SK-N-SH treated with all-trans-retinoic acid at 6 μM for 48 hours (cell line): ENCODE data around the gene CCDC159.

ENCODE experiments used
- CREB5 ChIP-seq: fragments of 250-450 bp; sonication (Bioruptor Pico); IDR thresholded peaks from 2 replicates; pipeline ENCODE4 v1.5.1; 2020; ENCODE audit warnings: low read depth, mild to moderate bottlenecking, moderate library complexity
- OSR1 ChIP-seq: fragments of 250-450 bp; sonication (Bioruptor Pico); IDR thresholded peaks from 2 replicates; pipeline ENCODE4 v1.8.0; 2022; ENCODE audit warnings: moderate library complexity, mild to moderate bottlenecking, inconsistent platforms
- TCF4 ChIP-seq: fragments of 250-450 bp; sonication (Bioruptor Pico); IDR thresholded peaks from 2 replicates; pipeline ENCODE4 v1.8.0; 2021; ENCODE audit warnings: mild to moderate bottlenecking, moderate library complexity, borderline replicate concordance
- ZFP3 ChIP-seq: fragments of 250-450 bp; sonication (Bioruptor Pico); IDR thresholded peaks from 2 replicates; pipeline ENCODE4 v1.5.0; 2020; ENCODE audit warnings: mild to moderate bottlenecking, moderate library complexity
- ZNF565 ChIP-seq: fragments of 450-650 bp; formaldehyde crosslinking; conservative IDR thresholded peaks from 2 replicates; pipeline ENCODE4 v1.5.0; 2020; ENCODE audit warnings: low read depth, mild to moderate bottlenecking, moderate library complexity
- TF ChIP-seq, protein P1 (sequence below): fragments of 250-450 bp; sonication (Bioruptor Pico); IDR thresholded peaks from 2 replicates; pipeline ENCODE4 v1.8.0; 2020; ENCODE audit warnings: mild to moderate bottlenecking, moderate library complexity, borderline replicate concordance
- TF ChIP-seq, protein P2 (sequence below): fragments of 250-450 bp; sonication (Bioruptor Pico); IDR thresholded peaks from 2 replicates; pipeline ENCODE4 v1.8.0; 2021; ENCODE audit warnings: low read depth, mild to moderate bottlenecking, moderate library complexity, borderline replicate concordance

DNA sequence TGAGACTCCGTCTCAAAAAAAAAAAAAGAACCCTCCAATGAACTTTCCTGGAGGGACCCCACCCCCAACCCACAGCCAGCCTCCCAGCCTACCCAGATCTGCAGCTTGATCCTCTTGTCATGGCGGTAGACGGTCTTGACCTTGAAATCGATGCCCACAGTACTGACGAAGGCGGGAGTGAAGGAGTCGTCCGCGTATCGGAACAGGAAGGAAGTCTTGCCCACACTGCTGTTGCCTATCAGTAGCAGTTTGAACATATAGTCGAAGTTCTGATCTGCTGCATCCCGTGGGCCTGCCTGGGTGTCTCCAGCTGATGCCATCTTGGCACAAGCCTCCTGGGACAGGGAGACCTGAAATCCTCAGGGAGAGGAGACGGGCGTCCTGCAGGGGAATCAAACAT, 9.2 kb upstream of the CCDC159 start:
- TF ChIP-seq CREB5 (CRISPR knock-in tag) (no peak), OSR1 (no peak), ZNF565 (CRISPR knock-in tag) (no peak), TCF4 (CRISPR knock-in tag) (no peak), ZFP3 (CRISPR knock-in tag) (no peak)
- TF ChIP-seq, protein P1, sequence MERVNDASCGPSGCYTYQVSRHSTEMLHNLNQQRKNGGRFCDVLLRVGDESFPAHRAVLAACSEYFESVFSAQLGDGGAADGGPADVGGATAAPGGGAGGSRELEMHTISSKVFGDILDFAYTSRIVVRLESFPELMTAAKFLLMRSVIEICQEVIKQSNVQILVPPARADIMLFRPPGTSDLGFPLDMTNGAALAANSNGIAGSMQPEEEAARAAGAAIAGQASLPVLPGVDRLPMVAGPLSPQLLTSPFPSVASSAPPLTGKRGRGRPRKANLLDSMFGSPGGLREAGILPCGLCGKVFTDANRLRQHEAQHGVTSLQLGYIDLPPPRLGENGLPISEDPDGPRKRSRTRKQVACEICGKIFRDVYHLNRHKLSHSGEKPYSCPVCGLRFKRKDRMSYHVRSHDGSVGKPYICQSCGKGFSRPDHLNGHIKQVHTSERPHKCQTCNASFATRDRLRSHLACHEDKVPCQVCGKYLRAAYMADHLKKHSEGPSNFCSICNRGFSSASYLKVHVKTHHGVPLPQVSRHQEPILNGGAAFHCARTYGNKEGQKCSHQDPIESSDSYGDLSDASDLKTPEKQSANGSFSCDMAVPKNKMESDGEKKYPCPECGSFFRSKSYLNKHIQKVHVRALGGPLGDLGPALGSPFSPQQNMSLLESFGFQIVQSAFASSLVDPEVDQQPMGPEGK: no peak
- TF ChIP-seq, protein P2, sequence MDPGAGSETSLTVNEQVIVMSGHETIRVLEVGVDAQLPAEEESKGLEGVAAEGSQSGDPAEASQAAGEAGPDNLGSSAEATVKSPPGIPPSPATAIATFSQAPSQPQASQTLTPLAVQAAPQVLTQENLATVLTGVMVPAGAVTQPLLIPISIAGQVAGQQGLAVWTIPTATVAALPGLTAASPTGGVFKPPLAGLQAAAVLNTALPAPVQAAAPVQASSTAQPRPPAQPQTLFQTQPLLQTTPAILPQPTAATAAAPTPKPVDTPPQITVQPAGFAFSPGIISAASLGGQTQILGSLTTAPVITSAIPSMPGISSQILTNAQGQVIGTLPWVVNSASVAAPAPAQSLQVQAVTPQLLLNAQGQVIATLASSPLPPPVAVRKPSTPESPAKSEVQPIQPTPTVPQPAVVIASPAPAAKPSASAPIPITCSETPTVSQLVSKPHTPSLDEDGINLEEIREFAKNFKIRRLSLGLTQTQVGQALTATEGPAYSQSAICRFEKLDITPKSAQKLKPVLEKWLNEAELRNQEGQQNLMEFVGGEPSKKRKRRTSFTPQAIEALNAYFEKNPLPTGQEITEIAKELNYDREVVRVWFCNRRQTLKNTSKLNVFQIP (CRISPR knock-in tag): no peak
